Osteoblast (primary cell): ENCODE results near the gene RGS19. TPM values are rescaled to one million over a fixed set of nuclear protein-coding genes. Genes with fewer than 3 reads are reported as not detected.

Experiments
- DNase-seq: peaks from one replicate; pipeline ENCODE4 v3.0.0; 2011; ENCODE audit warnings: low spot score, mixed read lengths; ENCODE audit not compliant: insufficient read length; ENCODE audit errors: missing footprints
- H2AFZ ChIP-seq: 2 replicates; pipeline ENCODE4 v1.6.0; 2011; ENCODE audit warnings: mild to moderate bottlenecking, low read length
- H3K27ac ChIP-seq: 2 replicates; pipeline ENCODE4 v1.5.1; 2011; ENCODE audit warnings: mild to moderate bottlenecking, low read depth, low read length, moderate library complexity
- H3K27me3 ChIP-seq: 2 replicates; pipeline ENCODE4 v1.6.0; 2012; ENCODE audit warnings: mild to moderate bottlenecking, control low read depth, inconsistent platforms, low read length, moderate library complexity; ENCODE audit not compliant: insufficient read depth
- H3K36me3 ChIP-seq: 2 replicates; pipeline ENCODE4 v1.5.1; 2011; ENCODE audit warnings: mild to moderate bottlenecking, low read length, control low read depth, moderate library complexity; ENCODE audit not compliant: insufficient read depth
- H3K4me1 ChIP-seq: 2 replicates; pipeline ENCODE4 v1.5.1; 2011; ENCODE audit warnings: mild to moderate bottlenecking, low read length, control low read depth, moderate library complexity; ENCODE audit not compliant: insufficient read depth
- H3K4me2 ChIP-seq: 2 replicates; pipeline ENCODE4 v1.6.0; 2011; ENCODE audit warnings: mild to moderate bottlenecking, low read length; ENCODE audit not compliant: insufficient read depth
- H3K4me3 ChIP-seq: fragments of 200-600 bp; sonication (generic); 3 replicates; pipeline ENCODE4 v1.5.1; 2012; ENCODE audit warnings: mild to moderate bottlenecking, low read length, inconsistent platforms; ENCODE audit not compliant: insufficient read depth
- H3K79me2 ChIP-seq: 2 replicates; pipeline ENCODE4 v1.6.0; 2012; ENCODE audit warnings: mild to moderate bottlenecking, low read length, control low read depth, inconsistent platforms; ENCODE audit not compliant: insufficient read depth
- H3K9me3 ChIP-seq: 2 replicates; pipeline ENCODE4 v1.5.1; 2011; ENCODE audit warnings: low read depth, low read length, control low read depth
- H4K20me1 ChIP-seq: 2 replicates; pipeline ENCODE4 v1.6.0; 2012; ENCODE audit warnings: mild to moderate bottlenecking, low read length, control low read depth; ENCODE audit not compliant: insufficient read depth
- CTCF ChIP-seq: IDR thresholded peaks from 2 replicates; pipeline ENCODE4 v1.5.1; 2011; ENCODE audit warnings: mild to moderate bottlenecking, low read depth, low read length, moderate library complexity; ENCODE audit errors: extremely low read depth
- total RNA-seq: library from RNA; depleted of rRNA; stranded (reverse); fragments of >200 nt; gene quantifications from 2 replicates; pipeline ENCODE4 v1.2.3, GENCODE V29; 2012

The RGS19 gene
- total RNA-seq, 1 donor = 6.9 TPM

GRCh38 chr20:64099880-64100565 is 20.7 kb upstream of the RGS19 start:
- Histone ChIP-seq H3K4me2 (no peak overlapping the region), H2AFZ (no peak overlapping the region), H3K27me3 (peaks cover 35% of the 10 kb centered on the region), H4K20me1 (no peaks in the 10 kb centered on the region), H3K4me3 (no peak overlapping the region), H3K27ac (no peak overlapping the region), H3K79me2 (no peaks in the 10 kb centered on the region), H3K36me3 (no peaks in the 10 kb centered on the region), H3K9me3 (no peaks in the 10 kb centered on the region), H3K4me1 (no peaks in the 10 kb centered on the region)
- no peak for TF ChIP-seq CTCF
- DNase-seq = no peak

- Histone ChIP-seq H3K4me3 (no peak overlapping the region), H3K4me1 (no peaks in the 10 kb centered on the region), H3K79me2 (no peaks in the 10 kb centered on the region), H3K36me3 (no peaks in the 10 kb centered on the region), H3K9me3 (no peaks in the 10 kb centered on the region), H2AFZ (no peak overlapping the region), H3K27me3 (peaks cover 35% of the 10 kb centered on the region), H4K20me1 (no peaks in the 10 kb centered on the region), H3K27ac (no peak overlapping the region), H3K4me2 (no peak overlapping the region)
- no peak for TF ChIP-seq CTCF
- no peak for DNase-seq
Measured at GRCh38 chr20:64099086-64099786, 19.9 kb upstream of the RGS19 start.

- Histone ChIP-seq H3K36me3 (no peaks in the 10 kb centered on the region), H3K27ac (no peak overlapping the region), H3K4me2 (no peak overlapping the region), H3K79me2 (no peaks in the 10 kb centered on the region), H3K4me3 (no peak overlapping the region), H3K27me3 (peaks cover 30% of the 10 kb centered on the region), H3K4me1 (no peaks in the 10 kb centered on the region), H3K9me3 (no peaks in the 10 kb centered on the region), H4K20me1 (no peaks in the 10 kb centered on the region), H2AFZ (no peak overlapping the region)
- DNase-seq = no peak
- TF ChIP-seq CTCF = no peak
Measured at GRCh38 chr20:64098471-64099013, 19.2 kb upstream of the RGS19 start.

GRCh38 chr20:64096535-64096934 is 17.2 kb upstream of the RGS19 start:
- Histone ChIP-seq H3K4me3 (no peak overlapping the region), H3K36me3 (no peaks in the 10 kb centered on the region), H3K27ac (no peak overlapping the region), H3K4me2 (no peak overlapping the region), H2AFZ (no peak overlapping the region), H3K9me3 (no peaks in the 10 kb centered on the region), H3K27me3 (peaks cover 13% of the 10 kb centered on the region), H3K4me1 (no peaks in the 10 kb centered on the region), H3K79me2 (no peaks in the 10 kb centered on the region), H4K20me1 (no peaks in the 10 kb centered on the region)
- DNase-seq = no peak
- no peak for TF ChIP-seq CTCF
